ENCODE results near the gene ABCG4. TPM values are rescaled to one million over a fixed set of nuclear protein-coding genes. Genes with fewer than 3 reads are reported as not detected.
"Not testable (repeated sequence)": the region's sequence is repeated elsewhere in the genome, so short reads cannot be mapped to it uniquely, and the experiment has no call there.

Gene ABCG4
- total and polyA plus RNA-seq, 5 donors from 2014 or later, result not detected

- Histone ChIP-seq H3K4me3 (ENCODE audit: low read depth, low read length) (no peak overlapping the region), H3K36me3 (ENCODE audit: control insufficient read depth, insufficient read depth, low read length) (no peaks in the 10 kb centered on the region), H3K9me3 (ENCODE audit: control insufficient read depth in 2 of 2, low read length in 2 of 2) (no peaks in the 10 kb centered on the region), H3K27ac (ENCODE audit: insufficient read depth, low read length, poor library complexity, severe bottlenecking) (no peak overlapping the region), H3K4me1 (ENCODE audit: control insufficient read depth, insufficient read depth, low read length, poor library complexity, severe bottlenecking) (no peaks in the 10 kb centered on the region), H3K27me3 (ENCODE audit: control insufficient read depth, insufficient read depth, low read length) (no peaks in the 10 kb centered on the region)
- H3K27me3 Mint-ChIP-seq, result peaks cover under 1% of the 10 kb centered on the region
- no peaks in the 10 kb centered on the region for H3K4me1 Mint-ChIP-seq
- ATAC-seq (ENCODE audit: low read depth in 2 of 2), result no peak
- H3K9me3 Mint-ChIP-seq, result no peaks in the 10 kb centered on the region
- H3K36me3 Mint-ChIP-seq, result peaks cover under 1% of the 10 kb centered on the region
- no peak for DNase-seq
- H3K27ac Mint-ChIP-seq, result no peak overlapping the region
- H3K4me3 Mint-ChIP-seq, result no peak overlapping the region
Observed at GRCh38 chr11:119188887-119189286, 40.0 kb downstream of the ABCG4 start.

- Mint-ChIP-seq H3K4me1 (no peaks in the 10 kb centered on the region), H3K9me3 (no peaks in the 10 kb centered on the region), H3K27ac (no peak overlapping the region), H3K27me3 (peaks cover 4% of the 10 kb centered on the region), H3K36me3 (no peaks in the 10 kb centered on the region), H3K4me3 (no peak overlapping the region)
- no peak overlapping the region for H3K27ac ChIP-seq (ENCODE audit: insufficient read depth, low read length, poor library complexity, severe bottlenecking)
- H3K27me3 ChIP-seq (ENCODE audit: control insufficient read depth, insufficient read depth, low read length), result no peaks in the 10 kb centered on the region
- no peaks in the 10 kb centered on the region for H3K4me1 ChIP-seq (ENCODE audit: control insufficient read depth, insufficient read depth, low read length, poor library complexity, severe bottlenecking)
- no peak overlapping the region for H3K4me3 ChIP-seq (ENCODE audit: low read depth, low read length)
- DNase-seq (no peak), ATAC-seq (ENCODE audit: low read depth in 2 of 2) (no peak)
- H3K9me3 ChIP-seq (ENCODE audit: control insufficient read depth in 2 of 2, low read length in 2 of 2), result no peaks in the 10 kb centered on the region
- H3K36me3 ChIP-seq (ENCODE audit: control insufficient read depth, insufficient read depth, low read length), result no peaks in the 10 kb centered on the region
Observed at GRCh38 chr11:119189393-119189792, 40.5 kb downstream of the ABCG4 start.

- DNase-seq (no peak), ATAC-seq (ENCODE audit: low read depth in 2 of 2) (no peak)
- Mint-ChIP-seq H3K4me1 (no peaks in the 10 kb centered on the region), H3K9me3 (no peaks in the 10 kb centered on the region), H3K27ac (no peak overlapping the region), H3K27me3 (peaks cover 11% of the 10 kb centered on the region), H3K4me3 (no peak overlapping the region), H3K36me3 (no peaks in the 10 kb centered on the region)
- no peaks in the 10 kb centered on the region for H3K27me3 ChIP-seq (ENCODE audit: control insufficient read depth, insufficient read depth, low read length)
- no peak overlapping the region for H3K4me3 ChIP-seq (ENCODE audit: low read depth, low read length)
- H3K36me3 ChIP-seq (ENCODE audit: control insufficient read depth, insufficient read depth, low read length), result no peaks in the 10 kb centered on the region
- H3K9me3 ChIP-seq (ENCODE audit: control insufficient read depth in 2 of 2, low read length in 2 of 2), result no peaks in the 10 kb centered on the region
- no peak overlapping the region for H3K27ac ChIP-seq (ENCODE audit: insufficient read depth, low read length, poor library complexity, severe bottlenecking)
- H3K4me1 ChIP-seq (ENCODE audit: control insufficient read depth, insufficient read depth, low read length, poor library complexity, severe bottlenecking), result no peaks in the 10 kb centered on the region
Observed at GRCh38 chr11:119190531-119190930, 41.7 kb downstream of the ABCG4 start.

GRCh38 chr11:119191265-119191664, 42.4 kb downstream of the ABCG4 start:
- H3K27me3 Mint-ChIP-seq, result peaks cover 11% of the 10 kb centered on the region
- H3K4me1 ChIP-seq (ENCODE audit: control insufficient read depth, insufficient read depth, low read length, poor library complexity, severe bottlenecking); H3K9me3 Mint-ChIP-seq; H3K27ac Mint-ChIP-seq; H3K9me3 ChIP-seq (ENCODE audit: control insufficient read depth in 2 of 2, low read length in 2 of 2); H3K36me3 ChIP-seq (ENCODE audit: control insufficient read depth, insufficient read depth, low read length); ATAC-seq (ENCODE audit: low read depth in 2 of 2); H3K27ac ChIP-seq (ENCODE audit: insufficient read depth, low read length, poor library complexity, severe bottlenecking); H3K4me1 Mint-ChIP-seq; H3K4me3 Mint-ChIP-seq; H3K4me3 ChIP-seq (ENCODE audit: low read depth, low read length); H3K27me3 ChIP-seq (ENCODE audit: control insufficient read depth, insufficient read depth, low read length); DNase-seq; H3K36me3 Mint-ChIP-seq: not testable (repeated sequence)

- Histone ChIP-seq H3K27me3 (ENCODE audit: control insufficient read depth, insufficient read depth, low read length) (no peaks in the 10 kb centered on the region), H3K27ac (ENCODE audit: insufficient read depth, low read length, poor library complexity, severe bottlenecking) (no peak overlapping the region), H3K9me3 (ENCODE audit: control insufficient read depth in 2 of 2, low read length in 2 of 2) (no peaks in the 10 kb centered on the region), H3K4me1 (ENCODE audit: control insufficient read depth, insufficient read depth, low read length, poor library complexity, severe bottlenecking) (no peaks in the 10 kb centered on the region), H3K4me3 (ENCODE audit: low read depth, low read length) (no peak overlapping the region), H3K36me3 (ENCODE audit: control insufficient read depth, insufficient read depth, low read length) (no peaks in the 10 kb centered on the region)
- no peak overlapping the region for H3K27ac Mint-ChIP-seq
- H3K4me3 Mint-ChIP-seq, result no peak overlapping the region
- no peak for ATAC-seq (ENCODE audit: low read depth in 2 of 2)
- H3K27me3 Mint-ChIP-seq, result peaks cover 11% of the 10 kb centered on the region
- DNase-seq, result no peak
- no peaks in the 10 kb centered on the region for H3K36me3 Mint-ChIP-seq
- peaks cover 4 to 6% (median 5%) of the 10 kb centered on the region in 4 donors for H3K4me1 Mint-ChIP-seq
- H3K9me3 Mint-ChIP-seq, result no peaks in the 10 kb centered on the region
Observed at GRCh38 chr11:119192111-119192510, 43.3 kb downstream of the ABCG4 start.

- no peak for ATAC-seq (ENCODE audit: low read depth in 2 of 2)
- Histone ChIP-seq H3K27ac (ENCODE audit: insufficient read depth, low read length, poor library complexity, severe bottlenecking) (no peak overlapping the region), H3K4me3 (ENCODE audit: low read depth, low read length) (no peak overlapping the region), H3K9me3 (ENCODE audit: control insufficient read depth in 2 of 2, low read length in 2 of 2) (no peaks in the 10 kb centered on the region), H3K4me1 (ENCODE audit: control insufficient read depth, insufficient read depth, low read length, poor library complexity, severe bottlenecking) (no peaks in the 10 kb centered on the region), H3K36me3 (ENCODE audit: control insufficient read depth, insufficient read depth, low read length) (no peaks in the 10 kb centered on the region), H3K27me3 (ENCODE audit: control insufficient read depth, insufficient read depth, low read length) (no peaks in the 10 kb centered on the region)
- Mint-ChIP-seq H3K27ac (no peak overlapping the region), H3K4me1 (peaks cover 4 to 7% (median 5%) of the 10 kb centered on the region in 4 donors), H3K27me3 (peaks cover 11% of the 10 kb centered on the region), H3K36me3 (no peaks in the 10 kb centered on the region), H3K9me3 (no peaks in the 10 kb centered on the region), H3K4me3 (no peak overlapping the region)
- no peak for DNase-seq
Observed at GRCh38 chr11:119193001-119193400, 44.1 kb downstream of the ABCG4 start.

- H3K36me3 Mint-ChIP-seq, result no peaks in the 10 kb centered on the region
- DNase-seq (no peak), ATAC-seq (ENCODE audit: low read depth in 2 of 2) (no peak)
- no peak overlapping the region for H3K4me3 ChIP-seq (ENCODE audit: low read depth, low read length)
- no peak overlapping the region for H3K27ac ChIP-seq (ENCODE audit: insufficient read depth, low read length, poor library complexity, severe bottlenecking)
- H3K36me3 ChIP-seq (ENCODE audit: control insufficient read depth, insufficient read depth, low read length), result no peaks in the 10 kb centered on the region
- no peak overlapping the region for H3K4me3 Mint-ChIP-seq
- peaks cover 11% of the 10 kb centered on the region for H3K27me3 Mint-ChIP-seq
- no peak overlapping the region for H3K27ac Mint-ChIP-seq
- H3K9me3 ChIP-seq (ENCODE audit: control insufficient read depth in 2 of 2, low read length in 2 of 2), result no peaks in the 10 kb centered on the region
- H3K4me1 Mint-ChIP-seq, result peaks cover 4 to 7% (median 5%) of the 10 kb centered on the region in 4 donors
- no peaks in the 10 kb centered on the region for H3K27me3 ChIP-seq (ENCODE audit: control insufficient read depth, insufficient read depth, low read length)
- no peaks in the 10 kb centered on the region for H3K4me1 ChIP-seq (ENCODE audit: control insufficient read depth, insufficient read depth, low read length, poor library complexity, severe bottlenecking)
- H3K9me3 Mint-ChIP-seq, result no peaks in the 10 kb centered on the region
Observed at GRCh38 chr11:119193626-119194025, 44.8 kb downstream of the ABCG4 start.

- Histone ChIP-seq H3K27me3 (ENCODE audit: control insufficient read depth, insufficient read depth, low read length) (no peaks in the 10 kb centered on the region), H3K36me3 (ENCODE audit: control insufficient read depth, insufficient read depth, low read length) (no peaks in the 10 kb centered on the region), H3K27ac (ENCODE audit: insufficient read depth, low read length, poor library complexity, severe bottlenecking) (no peak overlapping the region), H3K4me3 (ENCODE audit: low read depth, low read length) (no peak overlapping the region), H3K4me1 (ENCODE audit: control insufficient read depth, insufficient read depth, low read length, poor library complexity, severe bottlenecking) (no peaks in the 10 kb centered on the region), H3K9me3 (ENCODE audit: control insufficient read depth in 2 of 2, low read length in 2 of 2) (no peaks in the 10 kb centered on the region)
- DNase-seq (no peak), ATAC-seq (ENCODE audit: low read depth in 2 of 2) (no peak)
- no peak overlapping the region for H3K4me3 Mint-ChIP-seq
- H3K4me1 Mint-ChIP-seq, result peaks cover 4 to 7% (median 5%) of the 10 kb centered on the region in 4 donors
- H3K27me3 Mint-ChIP-seq, result peaks cover 11% of the 10 kb centered on the region
- H3K27ac Mint-ChIP-seq, result no peak overlapping the region
- no peaks in the 10 kb centered on the region for H3K36me3 Mint-ChIP-seq
- H3K9me3 Mint-ChIP-seq, result no peaks in the 10 kb centered on the region
Observed at GRCh38 chr11:119194811-119195440, 46.1 kb downstream of the ABCG4 start.
